Thoracic aorta (tissue), 2 donors: ENCODE measurements around the gene PI4KB. TPM values are rescaled to one million over a fixed set of nuclear protein-coding genes. Genes with fewer than 3 reads are reported as not detected.
A peak's percentile ranks its signal among the peaks of the same experiment; 100 is the strongest.

Experiments
- ATAC-seq: fragments of 150-250 bp; one replicate; pipeline ENCODE4 v1.8.0; 2017; ENCODE audit warnings: low read depth; ENCODE audit not compliant: insufficient number of reproducible peaks, low FRiP score
- DNase-seq: peaks from one replicate; pipeline ENCODE4 v3.0.0-alpha.2; 2020; ENCODE audit warnings: low spot score
- H3K27ac ChIP-seq, 2 donors: fragments of 200-600 bp; sonication (generic); 1 replicate in 1 of 2; 2 replicates in 1 of 2; pipeline ENCODE4 v1.5.1; 2016; ENCODE audit warnings: mild to moderate bottlenecking in 2 of 2, moderate library complexity in 2 of 2
- H3K27me3 ChIP-seq: fragments of 200-600 bp; sonication (generic); replicated peaks from 2 replicates; pipeline ENCODE4 v1.6.0; 2016; ENCODE audit warnings: mild to moderate bottlenecking; ENCODE audit not compliant: insufficient read depth
- H3K36me3 ChIP-seq: fragments of 200-600 bp; sonication (generic); one replicate; pipeline ENCODE4 v1.5.1; 2016
- H3K4me1 ChIP-seq, 2 donors: fragments of 200-600 bp; sonication (generic); 1 replicate in 1 of 2; 2 replicates in 1 of 2; pipeline versions ENCODE4 v1.5.1 to v1.6.0; 2016; ENCODE audit warnings: low read depth in 2 of 2, mild to moderate bottlenecking in 1 of 2; ENCODE audit not compliant: control insufficient read depth in 1 of 2
- H3K4me3 ChIP-seq: fragments of 200-600 bp; sonication (generic); 2 replicates; pipeline ENCODE4 v1.5.1; 2016; ENCODE audit warnings: mild to moderate bottlenecking
- H3K9me3 ChIP-seq: fragments of 200-600 bp; sonication (generic); 2 replicates; pipeline ENCODE4 v1.5.1; 2016
- total RNA-seq, 2 donors: library from RNA; depleted of rRNA; stranded (reverse); fragments of >200 nt; gene quantifications; one replicate each; pipeline versions ENCODE4 v1.1.0 to v1.2.3, GENCODE V29; 2016
- TF ChIP-seq, protein P1 (sequence below): fragments of 200-600 bp; sonication (generic); IDR thresholded peaks from one replicate; pipeline ENCODE4 v1.5.1; 2019; ENCODE audit warnings: antibody characterized with exemption

The PI4KB gene
- total RNA-seq, 2 donors from 2014 or later, result 60.1 to 63.1 TPM

DNA sequence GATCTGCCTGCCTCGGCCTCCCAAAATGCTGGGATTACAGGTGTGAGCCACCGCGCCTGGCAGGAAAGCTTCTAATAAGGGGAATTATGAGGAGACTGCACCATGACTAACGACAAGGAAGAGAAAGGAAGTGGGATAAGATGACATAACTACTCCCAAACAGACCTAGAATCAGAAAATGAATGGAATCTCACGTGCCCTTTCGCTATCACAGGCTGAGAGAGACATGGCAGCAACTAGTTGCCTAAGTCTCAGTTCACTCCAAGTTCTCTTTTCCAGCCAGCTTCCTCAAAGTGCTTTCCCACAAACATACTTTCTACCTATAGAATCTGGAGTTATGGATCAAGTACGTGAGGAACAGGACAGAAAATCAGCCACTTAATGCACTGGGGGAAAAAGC, 2.0 kb downstream of the PI4KB start:
- Histone ChIP-seq H3K4me3 (peak overlapping the region; percentile 15), H3K27me3 (no peaks in the 10 kb centered on the region), H3K27ac (no peak overlapping the region), H3K4me1 (peaks cover 18 to 40% of the 10 kb centered on the region in 2 donors), H3K36me3 (peaks cover 16% of the 10 kb centered on the region), H3K9me3 (no peaks in the 10 kb centered on the region)
- TF ChIP-seq, protein P1, sequence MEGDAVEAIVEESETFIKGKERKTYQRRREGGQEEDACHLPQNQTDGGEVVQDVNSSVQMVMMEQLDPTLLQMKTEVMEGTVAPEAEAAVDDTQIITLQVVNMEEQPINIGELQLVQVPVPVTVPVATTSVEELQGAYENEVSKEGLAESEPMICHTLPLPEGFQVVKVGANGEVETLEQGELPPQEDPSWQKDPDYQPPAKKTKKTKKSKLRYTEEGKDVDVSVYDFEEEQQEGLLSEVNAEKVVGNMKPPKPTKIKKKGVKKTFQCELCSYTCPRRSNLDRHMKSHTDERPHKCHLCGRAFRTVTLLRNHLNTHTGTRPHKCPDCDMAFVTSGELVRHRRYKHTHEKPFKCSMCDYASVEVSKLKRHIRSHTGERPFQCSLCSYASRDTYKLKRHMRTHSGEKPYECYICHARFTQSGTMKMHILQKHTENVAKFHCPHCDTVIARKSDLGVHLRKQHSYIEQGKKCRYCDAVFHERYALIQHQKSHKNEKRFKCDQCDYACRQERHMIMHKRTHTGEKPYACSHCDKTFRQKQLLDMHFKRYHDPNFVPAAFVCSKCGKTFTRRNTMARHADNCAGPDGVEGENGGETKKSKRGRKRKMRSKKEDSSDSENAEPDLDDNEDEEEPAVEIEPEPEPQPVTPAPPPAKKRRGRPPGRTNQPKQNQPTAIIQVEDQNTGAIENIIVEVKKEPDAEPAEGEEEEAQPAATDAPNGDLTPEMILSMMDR, result no peak
- ATAC-seq (no peak), DNase-seq (no peak)

DNA sequence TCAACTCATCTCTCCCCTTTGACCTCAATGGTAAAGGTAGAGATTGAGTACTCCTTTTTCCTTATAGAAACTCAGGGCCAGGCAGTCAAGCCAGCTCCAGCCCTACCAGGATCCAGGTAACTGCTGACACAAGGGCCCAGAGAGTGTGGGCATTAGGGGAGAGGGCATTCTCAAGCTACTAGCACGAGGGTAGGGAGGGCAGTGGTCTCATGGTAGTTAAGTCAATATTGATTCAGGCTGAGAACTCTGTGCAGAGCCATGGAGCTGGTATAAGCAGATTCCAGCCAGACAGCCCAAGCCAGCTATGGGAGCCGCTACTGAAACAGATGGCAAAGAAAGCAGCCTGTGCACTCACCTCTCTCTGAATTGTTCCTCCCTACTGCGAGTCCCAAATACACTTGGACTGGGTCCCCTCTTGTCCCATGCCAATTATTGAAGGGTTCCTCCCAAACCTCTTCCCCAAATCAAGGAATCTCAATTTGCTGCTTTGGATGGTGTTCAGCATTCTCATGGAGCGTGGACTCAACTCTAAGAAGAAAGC, 2.8 kb downstream of the PI4KB start:
- Histone ChIP-seq H3K9me3 (no peaks in the 10 kb centered on the region), H3K27ac (no peak overlapping the region), H3K4me1 (peaks cover 18 to 44% of the 10 kb centered on the region in 2 donors), H3K27me3 (no peaks in the 10 kb centered on the region), H3K4me3 (no peak overlapping the region), H3K36me3 (peaks cover 16% of the 10 kb centered on the region)
- DNase-seq (no peak), ATAC-seq (no peak)
- TF ChIP-seq, protein P1, result no peak

DNA sequence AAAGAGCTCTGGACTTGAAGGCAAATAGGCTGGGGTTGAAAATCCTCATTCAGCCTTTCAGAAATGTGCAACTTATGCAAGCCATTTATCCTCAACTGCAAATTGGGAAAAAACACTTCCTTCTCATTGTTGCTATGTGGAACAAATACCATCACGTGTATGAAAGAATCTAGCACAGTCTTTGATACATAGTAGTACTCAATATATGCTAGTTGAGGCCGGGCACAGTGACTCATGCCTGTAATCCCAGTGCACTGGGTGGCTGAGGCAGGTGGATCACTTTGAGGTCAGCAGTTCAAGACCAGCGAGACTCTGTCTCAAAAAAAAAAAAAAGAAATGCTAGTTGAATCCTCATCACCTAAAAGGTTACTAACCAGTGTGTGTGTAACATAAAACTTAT, 8.2 kb downstream of the PI4KB start:
- Histone ChIP-seq H3K4me1 (peaks cover 8 to 16% of the 10 kb centered on the region in 2 donors), H3K9me3 (no peaks in the 10 kb centered on the region), H3K4me3 (no peak overlapping the region), H3K27me3 (no peaks in the 10 kb centered on the region), H3K36me3 (peaks cover 26% of the 10 kb centered on the region), H3K27ac (no peak overlapping the region)
- ATAC-seq (no peak), DNase-seq (no peak)
- TF ChIP-seq, protein P1, result no peak

DNA sequence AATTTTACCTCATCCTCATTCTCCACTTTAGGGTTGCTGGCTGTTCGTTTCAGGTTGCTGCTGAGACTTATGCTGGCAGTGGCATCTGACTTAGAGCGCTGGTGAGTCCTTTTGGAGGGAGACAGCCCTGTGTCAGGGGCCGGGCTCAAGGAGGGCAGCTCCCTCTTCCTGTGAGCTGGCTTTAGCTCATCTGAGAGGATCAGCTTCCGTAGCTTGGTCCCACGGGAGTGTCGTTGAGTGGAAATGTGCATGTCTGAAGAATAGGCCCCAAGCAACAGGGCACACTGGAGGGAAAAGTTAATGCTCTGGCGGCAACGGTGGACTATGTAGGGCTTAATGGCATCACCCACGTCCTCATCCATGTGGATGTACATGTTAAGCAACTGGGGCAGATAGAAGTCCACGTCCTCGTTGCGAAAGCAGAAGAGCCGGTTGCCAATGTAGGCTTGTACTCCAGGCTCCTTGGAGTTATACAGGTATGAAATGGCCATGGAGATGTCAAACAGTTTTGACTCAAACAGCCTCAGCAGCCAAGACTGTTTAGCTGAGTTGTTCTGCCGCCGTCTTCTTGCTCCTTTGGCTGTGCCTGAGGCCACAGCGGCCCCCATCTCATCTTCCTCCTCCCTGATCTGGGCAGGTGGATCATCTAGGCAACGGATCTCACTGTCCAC, 11.5 kb downstream of the PI4KB start:
- peaks cover 17% of the 10 kb centered on the region for H3K36me3 ChIP-seq
- TF ChIP-seq, protein P1, result no peak
- ATAC-seq (no peak), DNase-seq (no peak)
- H3K4me3 ChIP-seq, result no peak overlapping the region
- H3K27me3 ChIP-seq, result no peaks in the 10 kb centered on the region
- H3K27ac ChIP-seq, result no peak overlapping the region
- peaks cover 23 to 48% of the 10 kb centered on the region in 2 donors for H3K4me1 ChIP-seq
- no peaks in the 10 kb centered on the region for H3K9me3 ChIP-seq

DNA sequence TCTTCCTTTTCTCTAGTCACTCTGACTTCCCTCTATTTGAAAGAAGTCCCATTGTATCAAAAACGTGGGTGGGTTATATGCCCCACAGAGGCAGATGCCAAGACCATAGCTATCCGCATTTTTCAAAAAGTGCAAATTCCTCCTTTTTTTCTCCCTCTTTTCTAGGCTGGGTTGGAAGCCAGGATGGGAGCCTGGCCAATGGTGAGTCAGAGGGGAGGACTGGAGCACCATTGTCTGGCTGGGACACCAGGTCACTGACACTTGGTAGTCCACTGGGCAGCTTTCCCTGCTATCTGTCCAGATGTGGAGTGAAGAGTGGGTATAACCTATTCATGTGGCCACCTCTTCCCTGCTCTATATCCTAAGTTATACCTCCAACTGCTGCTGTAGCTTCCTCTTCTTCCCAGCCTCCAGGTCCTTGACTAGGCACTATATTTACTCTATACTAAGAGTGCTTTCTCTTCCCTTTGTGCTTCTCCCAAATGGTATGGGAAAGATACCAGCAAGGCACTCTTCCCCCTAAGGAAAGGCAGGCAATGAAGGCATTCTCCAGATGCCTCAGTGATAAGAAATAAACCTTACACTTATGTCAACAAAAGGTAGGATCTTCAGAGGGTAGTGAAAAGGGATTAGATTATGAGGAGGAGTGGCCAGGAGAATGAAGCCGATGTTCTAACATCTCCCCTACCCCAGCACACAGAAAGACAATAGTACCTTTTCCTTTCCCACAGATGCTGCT, 12.9 kb downstream of the PI4KB start:
- Histone ChIP-seq H3K36me3 (peaks cover 22% of the 10 kb centered on the region), H3K4me1 (peaks cover 23 to 46% of the 10 kb centered on the region in 2 donors), H3K27ac (peak overlapping the region in 1 of 2 donors; percentile 71), H3K9me3 (no peaks in the 10 kb centered on the region), H3K27me3 (no peaks in the 10 kb centered on the region), H3K4me3 (no peak overlapping the region)
- TF ChIP-seq, protein P1, result no peak
- ATAC-seq (no peak), DNase-seq (peak; percentile 51)
